OCI-LY7 (cell line): Measurements from ENCODE around the gene ST8SIA2. TPM values are rescaled to one million over a fixed set of nuclear protein-coding genes. Genes with fewer than 3 reads are reported as not detected.

Source experiments
- BruUV-seq: library from RNA; stranded (reverse); fragments of 400-500 nt; replicated peaks from 2 replicates; lab custom pipeline; 2021; lab: Mats Ljungman, UMichigan
- CTCF ChIA-PET: fragments of 300-600 bp; sonication (Branson Sonifier 250); formaldehyde crosslinking; loops from one replicate; lab custom pipeline; 2022; ENCODE audit warnings: antibody characterized with exemption; ENCODE audit not compliant: unreplicated experiment; lab: Charles Lee
- POLR2A ChIA-PET: fragments of 300-600 bp; sonication (Branson Sonifier 250); formaldehyde crosslinking; loops from one replicate; lab custom pipeline; 2022; ENCODE audit warnings: antibody characterized with exemption; lab: Charles Lee
- DNase-seq: peaks from one replicate; pipeline ENCODE4 v3.0.0-alpha.2; 2015; ENCODE audit warnings: low spot score
- H2AFZ ChIP-seq: fragments of 200-600 bp; sonication (generic), shearing (Covaris generic); 2 replicates; pipeline ENCODE4 v1.6.1; 2014; ENCODE audit warnings: mild to moderate bottlenecking, antibody characterized with exemption, low read length, moderate library complexity
- H3K27ac ChIP-seq: fragments of 200-600 bp; sonication (generic); 2 replicates; pipeline ENCODE4 v1.5.1; 2014; ENCODE audit warnings: mixed run types, low read depth, mild to moderate bottlenecking, moderate library complexity, low read length, inconsistent platforms; ENCODE audit not compliant: poor library complexity, severe bottlenecking
- H3K36me3 ChIP-seq: fragments of 200-600 bp; sonication (generic); 2 replicates; pipeline ENCODE4 v1.6.1; 2014; ENCODE audit warnings: mild to moderate bottlenecking, antibody characterized with exemption, low read length, moderate library complexity, mixed read lengths; ENCODE audit not compliant: insufficient read depth
- H3K4me1 ChIP-seq: fragments of 200-600 bp; sonication (generic); 2 replicates; pipeline ENCODE4 v1.5.1; 2014; ENCODE audit warnings: mild to moderate bottlenecking, low read length; ENCODE audit not compliant: insufficient read depth, poor library complexity, severe bottlenecking
- H3K4me2 ChIP-seq: fragments of 200-600 bp; sonication (generic); 2 replicates; pipeline ENCODE4 v1.6.1; 2014; ENCODE audit warnings: mild to moderate bottlenecking, low read length
- H3K4me3 ChIP-seq: fragments of 200-600 bp; sonication (generic); 2 replicates; pipeline ENCODE4 v1.5.1; 2014; ENCODE audit warnings: mild to moderate bottlenecking, low read depth, low read length; ENCODE audit not compliant: poor library complexity, severe bottlenecking
- H3K79me2 ChIP-seq: fragments of 200-600 bp; sonication (generic); 2 replicates; pipeline ENCODE4 v1.6.1; 2016; ENCODE audit warnings: low read depth, mild to moderate bottlenecking, low read length, moderate library complexity, mixed read lengths; ENCODE audit not compliant: insufficient read depth
- H3K9me2 ChIP-seq: fragments of 200-600 bp; sonication (generic); 2 replicates; pipeline ENCODE4 v1.6.1; 2016; ENCODE audit warnings: mild to moderate bottlenecking, low read length, mixed read lengths; ENCODE audit not compliant: insufficient read depth
- H3K9me3 ChIP-seq: fragments of 200-600 bp; sonication (generic); 2 replicates; pipeline ENCODE4 v1.6.1; 2014; ENCODE audit warnings: mild to moderate bottlenecking, mixed run types, low read length, mixed read lengths
- H4K20me1 ChIP-seq: fragments of 200-600 bp; sonication (generic); 2 replicates; pipeline ENCODE4 v1.6.1; 2014; ENCODE audit warnings: mild to moderate bottlenecking, antibody characterized with exemption, low read length, moderate library complexity, mixed read lengths; ENCODE audit not compliant: insufficient read depth
- CTCF ChIP-seq: fragments of 200-600 bp; sonication (generic); conservative IDR thresholded peaks from 2 replicates; pipeline ENCODE4 v1.5.1; 2014; ENCODE audit warnings: mild to moderate bottlenecking, antibody characterized with exemption, low read length, moderate library complexity, mixed read lengths
- EZH2phosphoT487 ChIP-seq: fragments of 200-600 bp; sonication (generic); IDR thresholded peaks from 2 replicates; pipeline ENCODE4 v1.6.1; 2018; ENCODE audit warnings: low read depth, borderline replicate concordance, mild to moderate bottlenecking, mixed run types, antibody characterized with exemption, low read length, moderate library complexity, mixed read lengths
- intact Hi-C: fragments of 100-400 bp; cut with micrococcal nuclease; formaldehyde crosslinking; loops from one replicate; pipeline ENCODE4 v1.10.0; 2022; ENCODE audit not compliant: unreplicated experiment
- total RNA-seq, 2 experiments: library from RNA; depleted of rRNA in 1 of 2; stranded (reverse); fragments of >200 nt in 1 of 2; shearing (Covaris generic) in 1 of 2; gene quantifications; 2 replicates each; pipeline ENCODE4 v1.2.3, GENCODE V29; 2014 to 2022

The ST8SIA2 gene
- total RNA-seq, 2 experiments from 2014 or later, result not detected

GRCh38 chr15:92391640-92392039 is 2.0 kb upstream of the ST8SIA2 start:
- CTCF ChIA-PET, result no interaction called here

GRCh38 chr15:92392462-92392861 is 1.2 kb upstream of the ST8SIA2 start:
- intact Hi-C loops, result no loop called here
- POLR2A ChIA-PET, result no interaction called here
- Histone ChIP-seq H3K4me3 (no peak overlapping the region), H2AFZ (no peak overlapping the region), H3K9me3 (no peaks in the 10 kb centered on the region), H3K27ac (no peak overlapping the region), H3K4me1 (no peaks in the 10 kb centered on the region), H3K9me2 (no peaks in the 10 kb centered on the region), H3K4me2 (no peak overlapping the region), H4K20me1 (no peaks in the 10 kb centered on the region), H3K36me3 (no peaks in the 10 kb centered on the region), H3K79me2 (no peaks in the 10 kb centered on the region)
- CTCF ChIA-PET, result no interaction called here
- no TSS peak for BruUV-seq
- TF ChIP-seq CTCF, result no peak
- TF ChIP-seq EZH2phosphoT487, result no peak
- no peak for DNase-seq

More at GRCh38 chr15:92391640-92392039, 2.0 kb upstream of the ST8SIA2 start:
- peak; percentile 18 for DNase-seq
- no peaks in the 10 kb centered on the region for H3K9me3 ChIP-seq
- no peak overlapping the region for H2AFZ ChIP-seq
- no peaks in the 10 kb centered on the region for H3K36me3 ChIP-seq
- H3K9me2 ChIP-seq, result no peaks in the 10 kb centered on the region
- no peaks in the 10 kb centered on the region for H4K20me1 ChIP-seq
- no peaks in the 10 kb centered on the region for H3K79me2 ChIP-seq
- no peak overlapping the region for H3K27ac ChIP-seq
- no peak for TF ChIP-seq EZH2phosphoT487
- TF ChIP-seq CTCF, result peak; percentile 64
- H3K4me3 ChIP-seq, result no peak overlapping the region
- no TSS peak for BruUV-seq
- POLR2A ChIA-PET, result no interaction called here
- intact Hi-C loops, result no loop called here
- no peaks in the 10 kb centered on the region for H3K4me1 ChIP-seq
- no peak overlapping the region for H3K4me2 ChIP-seq

GRCh38 chr15:92393980-92394308 is 263 bp downstream of the ST8SIA2 start:
- no peaks in the 10 kb centered on the region for H3K9me3 ChIP-seq
- H3K4me1 ChIP-seq, result no peaks in the 10 kb centered on the region
- DNase-seq, result no peak
- H4K20me1 ChIP-seq, result no peaks in the 10 kb centered on the region
- ChIA-PET POLR2A (no interaction called here), CTCF (no interaction called here)
- H3K79me2 ChIP-seq, result no peaks in the 10 kb centered on the region
- H3K27ac ChIP-seq, result no peak overlapping the region
- TF ChIP-seq EZH2phosphoT487 (no peak), CTCF (no peak)
- H2AFZ ChIP-seq, result no peak overlapping the region
- intact Hi-C loops, result no loop called here
- no TSS peak for BruUV-seq
- H3K9me2 ChIP-seq, result no peaks in the 10 kb centered on the region
- no peak overlapping the region for H3K4me2 ChIP-seq
- no peak overlapping the region for H3K4me3 ChIP-seq
- H3K36me3 ChIP-seq, result no peaks in the 10 kb centered on the region
